ENCODE measurements around the gene CES2. TPM values are rescaled to one million over a fixed set of nuclear protein-coding genes. Genes with fewer than 3 reads are reported as not detected.

The CES2 gene
- total RNA-seq, 4 donors from 2014 or later: 26.9 to 56.7 (median 35.1) TPM

DNA sequence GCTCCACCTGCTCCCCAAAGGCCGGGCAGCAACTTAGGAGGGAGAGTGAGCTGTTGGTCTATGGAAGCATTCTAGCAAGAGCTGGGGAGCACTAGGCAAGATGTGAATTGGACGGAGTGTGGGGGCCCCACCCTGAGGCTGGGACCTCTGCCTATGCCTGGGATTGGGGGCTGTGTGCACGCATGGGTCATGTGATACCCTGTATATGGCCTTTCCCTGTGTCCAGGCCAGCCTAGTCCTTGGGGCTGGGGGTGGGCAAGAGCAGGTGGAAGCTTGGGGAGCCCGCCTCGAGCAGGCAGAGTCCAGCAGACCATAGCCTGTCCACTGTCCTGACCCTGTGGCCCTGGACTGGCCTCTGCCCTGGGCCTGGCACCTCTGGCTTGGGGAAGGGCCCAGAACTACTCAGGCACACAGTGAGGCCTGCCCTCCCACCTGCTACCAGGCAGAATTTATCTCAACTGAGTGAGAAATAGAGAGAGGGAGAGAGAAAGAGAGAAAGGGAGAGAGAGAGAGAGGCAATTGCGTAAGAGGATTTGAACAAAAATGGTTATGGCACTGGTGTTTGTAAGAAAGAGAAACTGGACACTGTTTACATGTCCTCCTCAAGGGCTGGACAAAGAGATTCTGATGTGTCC, 35.9 kb upstream of the CES2 start:
- TF ChIP-seq, protein P1, sequence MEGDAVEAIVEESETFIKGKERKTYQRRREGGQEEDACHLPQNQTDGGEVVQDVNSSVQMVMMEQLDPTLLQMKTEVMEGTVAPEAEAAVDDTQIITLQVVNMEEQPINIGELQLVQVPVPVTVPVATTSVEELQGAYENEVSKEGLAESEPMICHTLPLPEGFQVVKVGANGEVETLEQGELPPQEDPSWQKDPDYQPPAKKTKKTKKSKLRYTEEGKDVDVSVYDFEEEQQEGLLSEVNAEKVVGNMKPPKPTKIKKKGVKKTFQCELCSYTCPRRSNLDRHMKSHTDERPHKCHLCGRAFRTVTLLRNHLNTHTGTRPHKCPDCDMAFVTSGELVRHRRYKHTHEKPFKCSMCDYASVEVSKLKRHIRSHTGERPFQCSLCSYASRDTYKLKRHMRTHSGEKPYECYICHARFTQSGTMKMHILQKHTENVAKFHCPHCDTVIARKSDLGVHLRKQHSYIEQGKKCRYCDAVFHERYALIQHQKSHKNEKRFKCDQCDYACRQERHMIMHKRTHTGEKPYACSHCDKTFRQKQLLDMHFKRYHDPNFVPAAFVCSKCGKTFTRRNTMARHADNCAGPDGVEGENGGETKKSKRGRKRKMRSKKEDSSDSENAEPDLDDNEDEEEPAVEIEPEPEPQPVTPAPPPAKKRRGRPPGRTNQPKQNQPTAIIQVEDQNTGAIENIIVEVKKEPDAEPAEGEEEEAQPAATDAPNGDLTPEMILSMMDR (IDR thresholded peaks at IDR 0.05; ENCODE audit: low read depth): no peak

DNA sequence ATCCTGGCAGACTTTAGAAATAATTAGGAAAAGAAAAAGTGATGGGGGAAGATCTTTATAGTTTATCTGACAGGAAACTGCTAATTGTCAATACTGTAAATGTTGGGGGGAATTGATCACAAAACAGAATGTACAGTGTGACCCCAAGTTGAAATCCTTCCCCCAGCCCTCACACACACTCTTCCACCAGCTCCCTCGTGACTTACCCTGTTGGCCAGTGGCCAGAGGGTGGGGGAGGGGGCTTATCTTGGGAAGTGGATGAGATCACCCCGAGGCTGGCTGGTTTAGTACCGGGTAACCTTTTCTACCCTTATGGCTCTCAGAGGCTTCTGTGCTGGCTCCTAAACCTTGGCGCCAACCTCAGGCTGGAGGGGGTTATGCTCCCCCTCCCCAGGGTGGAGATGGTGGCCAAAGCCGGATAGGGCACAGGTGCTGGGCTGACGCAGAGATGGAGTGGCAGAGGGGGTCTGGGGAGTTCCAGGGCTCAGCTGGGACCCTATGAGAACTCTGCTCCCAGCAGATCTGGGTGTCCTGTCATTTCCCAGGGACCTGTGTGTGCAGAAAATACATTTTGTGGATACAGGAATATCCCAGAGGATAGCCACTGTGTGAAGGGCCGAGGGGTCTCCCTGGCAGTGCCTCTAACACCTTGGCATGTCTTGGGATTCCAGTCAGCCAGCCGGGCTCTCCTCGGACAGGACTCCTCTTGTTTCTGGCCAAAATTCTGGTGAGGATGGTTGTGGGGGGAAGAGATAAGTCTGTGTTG, 35.2 kb upstream of the CES2 start:
- TF ChIP-seq, protein P1 (IDR thresholded peaks at IDR 0.05; ENCODE audit: low read depth): no peak

DNA sequence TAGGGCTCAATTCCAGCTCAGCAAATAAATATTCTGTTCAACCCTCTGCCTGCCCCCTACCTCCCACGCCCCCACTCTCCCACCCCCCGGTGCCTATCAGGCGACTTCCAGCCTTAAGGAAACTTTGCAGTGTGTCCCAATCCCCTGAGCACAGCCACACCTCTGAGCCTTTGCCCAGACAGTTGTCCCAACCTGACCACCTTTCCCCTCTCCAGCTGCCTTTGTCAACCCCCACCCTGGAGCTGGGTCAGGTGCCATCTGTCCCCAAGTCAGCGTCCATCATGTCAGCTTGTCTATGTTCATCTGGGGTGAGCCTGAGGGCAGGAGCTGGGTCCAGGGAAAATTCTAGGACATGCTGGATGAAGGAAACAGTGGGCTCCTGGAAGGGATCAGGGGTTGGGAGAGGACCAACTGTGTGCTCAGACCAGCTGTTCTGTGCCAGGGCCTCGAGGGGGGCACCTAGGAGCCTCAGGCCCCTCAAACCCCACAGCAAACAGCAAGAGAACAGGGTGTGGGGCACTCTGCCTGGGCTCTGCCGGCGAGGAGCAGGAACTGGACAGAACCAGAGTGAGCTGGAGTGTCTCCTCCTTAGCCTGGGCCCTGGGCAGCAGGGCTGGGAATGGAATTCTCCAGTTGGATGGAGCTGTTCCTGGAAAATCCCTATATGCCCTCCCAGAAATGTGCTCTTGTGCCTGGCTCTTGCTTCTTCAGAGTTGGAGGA, 34.4 kb upstream of the CES2 start:
- TF ChIP-seq, protein P1 (IDR thresholded peaks at IDR 0.05; ENCODE audit: low read depth): no peak

DNA sequence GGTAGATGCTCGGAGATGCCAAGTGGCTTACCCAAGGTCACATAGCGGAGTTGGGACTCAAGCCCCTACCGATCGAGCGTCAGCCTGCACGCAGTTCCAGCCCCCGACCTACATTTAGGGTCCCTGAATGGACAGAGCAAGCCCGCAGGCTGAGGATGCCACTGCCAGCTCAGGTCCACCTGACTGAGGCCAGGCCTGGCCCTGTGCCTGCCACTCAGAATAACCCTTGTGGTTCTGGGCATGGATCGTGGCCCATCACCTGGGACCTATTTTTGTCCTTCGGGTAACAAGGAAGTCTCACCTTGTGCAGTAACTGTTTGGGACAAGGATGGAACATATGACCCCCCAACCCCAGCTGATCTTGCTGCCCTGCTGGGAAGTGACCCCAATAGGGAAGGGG, 33.7 kb upstream of the CES2 start:
- TF ChIP-seq, protein P1 (IDR thresholded peaks at IDR 0.05; ENCODE audit: low read depth): no peak

DNA sequence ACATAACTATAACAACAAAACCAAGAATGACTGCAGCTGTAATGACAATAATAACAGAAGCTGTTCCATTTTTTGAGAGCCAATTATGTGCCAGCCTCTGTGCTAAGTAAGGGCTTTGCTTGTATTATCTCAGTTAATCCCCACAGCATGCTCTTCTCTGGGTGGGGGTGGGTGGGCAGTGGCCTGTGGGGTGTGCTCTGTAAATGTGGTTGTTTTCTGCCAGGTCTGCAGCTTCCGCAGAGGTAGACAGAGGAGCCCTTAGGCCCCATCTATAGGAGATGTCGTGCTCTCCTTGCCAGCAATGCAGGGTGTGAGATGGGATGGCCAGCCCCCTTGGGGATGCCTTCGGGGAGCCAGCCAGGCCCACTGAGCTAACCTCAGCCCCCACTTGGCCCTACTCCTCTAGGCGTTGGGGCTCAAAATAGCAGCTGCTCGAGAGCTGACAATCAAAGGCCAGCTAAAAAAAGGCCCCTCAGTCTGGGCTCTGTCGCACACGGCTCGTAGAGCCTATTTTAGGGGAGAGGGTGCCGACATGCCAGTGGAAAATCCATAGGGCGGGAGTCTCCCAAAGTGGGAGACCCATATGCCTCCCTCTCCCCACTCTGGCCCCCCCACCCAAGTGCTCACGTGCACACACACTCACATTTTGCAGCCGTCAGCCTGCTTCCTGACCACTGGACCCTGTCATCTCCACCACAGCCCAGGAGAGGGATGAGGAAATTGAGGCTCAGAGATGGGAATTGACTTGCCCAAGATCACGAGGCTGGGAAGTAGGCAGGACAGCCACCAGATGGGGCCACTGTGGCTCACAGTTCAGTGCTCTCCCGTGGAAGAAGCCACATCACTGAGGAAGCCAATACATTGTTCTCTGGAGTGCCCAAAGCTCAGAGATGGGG, 32.4 kb upstream of the CES2 start:
- TF ChIP-seq, protein P1 (IDR thresholded peaks at IDR 0.05; ENCODE audit: low read depth): no peak

DNA sequence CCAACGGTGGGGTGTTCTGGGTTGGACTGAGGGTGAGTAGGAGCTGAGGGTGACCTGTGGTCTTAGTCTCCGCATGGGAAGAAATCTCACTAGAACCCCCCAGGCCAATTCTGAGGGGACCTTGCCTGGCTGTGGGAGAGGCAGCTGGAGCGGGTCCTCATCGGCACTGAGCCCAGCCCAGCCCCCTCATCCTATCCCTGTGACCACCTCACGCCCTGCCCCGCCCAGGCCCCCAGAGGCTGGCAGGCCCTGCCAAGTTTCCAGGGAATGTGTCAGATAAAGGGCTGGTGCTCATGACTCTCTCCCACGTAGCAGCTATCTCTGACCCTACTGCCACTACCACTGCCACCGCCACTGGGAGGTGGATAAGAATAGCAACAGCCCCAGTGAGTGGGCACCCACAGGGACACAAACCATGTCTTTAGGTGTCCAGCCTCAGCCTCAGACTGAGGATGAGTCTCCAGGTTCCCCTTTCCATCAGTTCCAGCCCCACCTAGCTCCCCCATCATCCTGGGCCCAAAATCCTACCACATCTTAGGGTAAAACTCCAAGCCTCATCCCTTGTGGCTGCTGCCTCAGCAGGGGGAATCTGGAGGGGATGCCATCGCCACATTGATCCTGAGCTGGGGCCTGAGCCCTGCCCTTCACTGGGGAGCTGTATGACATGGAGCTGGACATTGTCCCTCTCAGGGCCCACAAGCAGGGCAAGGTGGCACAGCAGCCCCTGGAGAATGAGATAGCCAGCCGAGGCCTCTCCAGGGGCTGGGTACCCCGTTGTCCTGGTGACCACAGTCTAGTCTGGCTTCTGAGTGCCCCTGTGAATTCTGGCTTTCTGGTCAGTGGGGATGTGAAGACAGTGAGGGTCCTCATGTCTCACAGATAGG, 31.5 kb upstream of the CES2 start:
- TF ChIP-seq, protein P1 (IDR thresholded peaks at IDR 0.05; ENCODE audit: low read depth): no peak

Data from subcutaneous adipose tissue (tissue), 4 donors.